Spinal cord (tissue), 10 donors: ENCODE results near the gene PRKN. TPM values are rescaled to one million over a fixed set of nuclear protein-coding genes. Genes with fewer than 3 reads are reported as not detected.

Source experiments
- DNase-seq, 6 donors: peaks; one replicate each; pipeline versions ENCODE4 v3.0.0 to v3.0.0-alpha.2; 2013 to 2015; ENCODE audit warnings: low spot score in 6 of 6, low read depth in 4 of 6
- H3K27ac ChIP-seq: one replicate; pipeline ENCODE4 v1.5.1; 2013; ENCODE audit warnings: low read depth, low read length, control low read depth
- H3K27me3 ChIP-seq: one replicate; pipeline ENCODE4 v1.6.1; 2013; ENCODE audit warnings: low read length; ENCODE audit not compliant: control insufficient read depth, insufficient read depth
- H3K36me3 ChIP-seq: one replicate; pipeline ENCODE4 v1.6.1; 2013; ENCODE audit warnings: low read length; ENCODE audit not compliant: control insufficient read depth, insufficient read depth
- H3K4me1 ChIP-seq: one replicate; pipeline ENCODE4 v1.6.1; 2013; ENCODE audit warnings: low read length; ENCODE audit not compliant: control insufficient read depth, insufficient read depth
- H3K4me3 ChIP-seq: one replicate; pipeline ENCODE4 v1.5.1; 2013; ENCODE audit warnings: low read depth, low read length, control low read depth
- H3K9me3 ChIP-seq: one replicate; pipeline ENCODE4 v1.6.1; 2013; ENCODE audit warnings: low read length; ENCODE audit not compliant: control insufficient read depth, insufficient read depth
- WGBS: methylation state at CpG from one replicate; pipeline ENCODE4 v1.1.5; 2013; ENCODE audit warnings: missing lambda C conversion rate; ENCODE audit not compliant: insufficient coverage; 5-methylcytosine and 5-hydroxymethylcytosine counted together
- polyA plus RNA-seq, 2 donors: library from polyadenylated mRNA; unstranded; fragments of 120-200 nt; gene quantifications; one replicate each; pipeline ENCODE4 v1.2.1, GENCODE V29; 2013; ENCODE audit not compliant: insufficient read length in 2 of 2
- total RNA-seq, 2 donors: library from RNA; depleted of rRNA in 1 of 2; stranded (reverse); fragments of 120-200 nt in 1 of 2; fragments of >200 nt in 1 of 2; gene quantifications; one replicate each; pipeline versions ENCODE4 v1.2.3 to v1.2.4, GENCODE V29; 2013 to 2014
- donor health status: healthy.

PRKN gene
- total and polyA plus RNA-seq, 4 donors, result 7.4 to 9.5 (median 8.4) TPM

DNA sequence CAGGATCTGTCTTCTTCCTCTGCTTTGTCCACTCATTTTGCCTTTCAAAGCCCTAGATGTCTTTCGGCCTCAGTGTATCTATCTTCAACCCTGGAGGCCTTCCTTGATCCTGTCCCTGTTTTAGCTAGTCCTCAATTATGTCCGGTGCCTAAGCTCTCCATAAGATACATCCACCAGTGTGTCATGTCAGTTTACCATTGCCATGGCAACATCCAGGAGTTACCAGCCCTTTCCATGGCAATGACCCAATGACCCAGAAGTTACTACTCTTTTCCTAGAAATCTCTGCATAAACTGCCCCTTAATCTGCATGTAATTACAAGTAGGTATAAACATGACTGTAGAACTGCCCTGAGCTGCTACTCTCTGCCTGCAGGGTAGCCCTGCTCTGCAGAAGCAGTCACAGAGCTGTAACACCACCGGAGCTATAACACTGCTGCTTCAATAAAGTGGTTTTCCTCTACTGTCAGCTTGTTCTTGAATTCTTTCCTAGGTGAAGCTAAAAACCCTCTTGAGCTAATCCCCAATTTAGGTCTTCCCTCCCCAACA is 741.6 kb downstream of the PRKN start:
- H3K27me3 ChIP-seq, result no peaks in the 10 kb centered on the region
- H3K9me3 ChIP-seq, result peaks cover 3% of the 10 kb centered on the region
- H3K4me1 ChIP-seq, result no peaks in the 10 kb centered on the region
- H3K27ac ChIP-seq, result no peak overlapping the region
- DNase-seq, result no peak
- no peaks in the 10 kb centered on the region for H3K36me3 ChIP-seq
- H3K4me3 ChIP-seq, result no peak overlapping the region
- 58% methylated on average over 3 of the region's 3 CpGs for WGBS

DNA sequence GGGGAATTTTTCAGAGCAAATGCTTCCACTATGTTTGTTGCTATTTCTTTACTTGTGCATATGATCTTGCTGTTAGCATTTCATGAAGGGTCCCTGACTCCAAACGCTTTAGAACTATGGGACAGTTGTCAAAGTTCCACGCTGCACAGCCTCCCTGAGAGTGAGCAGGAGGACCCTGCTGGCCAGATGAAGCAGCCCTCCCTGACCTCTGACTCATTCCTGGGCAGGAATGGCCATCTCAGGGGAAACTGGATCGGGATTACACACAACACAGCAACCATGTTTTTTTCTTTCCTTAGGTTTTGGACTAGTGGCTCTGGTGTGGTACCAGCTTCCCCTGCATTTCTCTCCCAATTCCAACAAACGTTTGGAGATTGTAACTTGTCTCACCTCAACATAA is 742.9 kb downstream of the PRKN start:
- H3K27ac ChIP-seq, result no peak overlapping the region
- H3K4me1 ChIP-seq, result no peaks in the 10 kb centered on the region
- H3K4me3 ChIP-seq, result no peak overlapping the region
- 66% methylated on average over 4 of the region's 4 CpGs for WGBS
- H3K27me3 ChIP-seq, result no peaks in the 10 kb centered on the region
- DNase-seq, result no peak
- no peaks in the 10 kb centered on the region for H3K36me3 ChIP-seq
- no peaks in the 10 kb centered on the region for H3K9me3 ChIP-seq

DNA sequence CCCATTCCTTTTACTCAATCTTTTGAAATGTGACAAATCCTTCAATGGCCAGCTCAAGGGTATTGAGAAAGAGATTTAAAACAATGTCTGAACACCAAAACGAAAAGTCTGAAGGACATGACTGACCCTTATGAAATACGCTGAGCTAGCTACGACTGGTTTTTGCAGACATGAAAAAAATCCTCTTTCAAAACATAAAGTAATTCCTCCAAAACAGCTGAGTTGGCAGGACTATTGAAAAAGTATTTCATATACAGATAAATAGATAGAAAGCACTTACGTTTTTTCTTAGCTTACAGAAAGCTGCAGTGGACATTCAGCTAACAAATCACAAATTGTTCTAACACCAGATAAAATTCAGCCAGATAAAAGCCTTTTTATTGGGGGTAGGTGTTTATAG is 751.0 kb downstream of the PRKN start:
- Histone ChIP-seq H3K4me3 (no peak overlapping the region), H3K27ac (no peak overlapping the region), H3K9me3 (no peaks in the 10 kb centered on the region), H3K27me3 (no peaks in the 10 kb centered on the region), H3K36me3 (no peaks in the 10 kb centered on the region), H3K4me1 (no peaks in the 10 kb centered on the region)
- WGBS, result no CpG with 5 or more reads among the region's 4 CpGs
- DNase-seq, result no peak

DNA sequence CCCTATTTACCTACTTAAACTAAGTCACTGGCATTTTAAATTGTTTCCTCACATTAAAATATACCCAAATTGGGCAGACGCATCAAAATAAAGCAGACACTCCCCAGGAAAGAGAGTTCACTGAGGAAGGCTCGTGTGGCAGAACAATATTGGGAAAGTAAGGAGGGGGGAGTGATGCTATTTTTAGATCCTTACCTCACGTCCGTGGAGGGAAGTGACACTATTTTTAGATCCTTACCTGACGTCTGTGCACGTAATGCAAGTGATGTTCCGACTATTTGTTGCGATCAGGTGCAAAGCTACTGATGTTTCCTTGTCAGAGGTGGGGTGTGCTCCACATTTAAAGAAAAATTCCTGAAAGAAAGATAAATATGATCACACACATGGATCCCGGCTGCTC is 754.5 kb downstream of the PRKN start:
- DNase-seq, result no peak
- Histone ChIP-seq H3K4me3 (no peak overlapping the region), H3K9me3 (no peaks in the 10 kb centered on the region), H3K27me3 (no peaks in the 10 kb centered on the region), H3K36me3 (no peaks in the 10 kb centered on the region), H3K4me1 (no peaks in the 10 kb centered on the region), H3K27ac (no peak overlapping the region)
- WGBS, result 87% methylated on average over 4 of the region's 9 CpGs

DNA sequence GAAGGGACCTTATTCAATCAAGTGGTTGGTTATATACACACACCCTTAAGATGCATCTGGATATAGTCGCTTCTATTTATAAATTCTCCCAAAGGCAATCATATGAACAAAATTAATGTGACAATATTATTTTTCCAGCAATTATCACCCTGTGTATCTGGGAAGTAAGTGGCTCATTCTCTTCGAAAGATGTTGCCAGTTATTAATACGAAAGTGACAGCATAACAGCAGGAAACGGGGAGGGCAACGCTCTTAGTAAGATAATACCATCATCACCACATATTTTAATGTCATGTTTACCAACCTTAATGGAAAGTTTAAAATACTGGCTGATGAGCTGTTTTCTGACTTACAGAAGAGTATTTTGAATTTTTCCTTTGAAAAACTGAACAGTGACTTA is 756.5 kb downstream of the PRKN start:
- Histone ChIP-seq H3K27ac (no peak overlapping the region), H3K27me3 (no peaks in the 10 kb centered on the region), H3K4me1 (no peaks in the 10 kb centered on the region), H3K36me3 (no peaks in the 10 kb centered on the region), H3K9me3 (no peaks in the 10 kb centered on the region), H3K4me3 (no peak overlapping the region)
- no CpG with 5 or more reads among the region's 5 CpGs for WGBS
- peak in 1 of 6 donors; percentile 61 for DNase-seq

DNA sequence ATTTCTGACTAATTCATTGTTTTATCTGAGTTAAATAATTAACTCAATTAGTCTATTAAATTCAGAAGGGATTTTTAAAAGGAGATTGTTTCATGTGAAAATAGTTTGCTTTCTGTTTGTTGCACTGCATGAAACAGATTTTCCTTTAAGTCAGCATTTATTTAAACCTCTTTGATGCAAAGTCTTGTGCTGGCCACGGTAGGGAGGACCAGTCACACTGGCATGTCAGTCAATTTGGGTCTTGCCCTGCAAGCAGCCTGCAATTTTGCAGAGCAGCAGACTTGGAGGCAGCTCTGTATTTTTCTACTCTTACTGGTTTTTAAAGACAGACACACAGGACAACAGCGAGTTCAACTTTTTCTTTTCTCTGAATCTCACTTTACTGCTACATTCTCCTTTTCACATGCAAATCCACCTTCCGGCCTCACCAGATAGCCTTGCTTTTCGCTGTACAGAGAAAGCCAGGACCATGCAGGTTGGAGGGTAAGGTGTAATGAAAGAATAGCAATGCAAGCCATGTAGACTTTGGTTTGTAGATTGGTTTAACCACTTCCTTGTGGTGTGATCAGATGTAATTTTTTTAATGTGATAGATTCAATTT is 763.8 kb downstream of the PRKN start:
- H3K36me3 ChIP-seq, result no peaks in the 10 kb centered on the region
- H3K27ac ChIP-seq, result no peak overlapping the region
- no peaks in the 10 kb centered on the region for H3K4me1 ChIP-seq
- DNase-seq, result no peak
- 10% methylated on average over 2 of the region's 4 CpGs for WGBS
- no peak overlapping the region for H3K4me3 ChIP-seq
- H3K9me3 ChIP-seq, result no peaks in the 10 kb centered on the region
- H3K27me3 ChIP-seq, result no peaks in the 10 kb centered on the region

DNA sequence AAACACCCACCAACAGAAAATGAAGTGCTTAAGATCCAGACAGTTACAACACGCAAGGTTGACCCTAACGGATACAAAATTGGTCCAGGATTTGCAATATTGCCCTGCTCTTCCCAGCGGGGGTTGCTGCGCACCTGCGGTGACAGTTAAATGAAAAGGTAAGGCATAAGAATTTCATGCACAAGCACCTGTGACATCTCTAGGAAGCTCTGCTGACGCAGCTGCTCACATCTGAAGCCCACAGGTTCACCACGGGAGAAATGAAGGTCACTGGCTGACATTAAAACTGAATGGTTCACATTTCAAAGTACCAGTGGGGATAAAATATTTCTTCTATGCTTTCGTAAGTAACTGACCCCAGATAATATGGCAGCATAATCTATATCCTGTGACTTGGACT is 764.4 kb downstream of the PRKN start:
- Histone ChIP-seq H3K36me3 (no peaks in the 10 kb centered on the region), H3K9me3 (no peaks in the 10 kb centered on the region), H3K27me3 (no peaks in the 10 kb centered on the region), H3K4me3 (no peak overlapping the region), H3K4me1 (no peaks in the 10 kb centered on the region), H3K27ac (no peak overlapping the region)
- WGBS, result 80% methylated on average over 6 of the region's 8 CpGs
- DNase-seq, result peak in 1 of 6 donors; percentile 36

DNA sequence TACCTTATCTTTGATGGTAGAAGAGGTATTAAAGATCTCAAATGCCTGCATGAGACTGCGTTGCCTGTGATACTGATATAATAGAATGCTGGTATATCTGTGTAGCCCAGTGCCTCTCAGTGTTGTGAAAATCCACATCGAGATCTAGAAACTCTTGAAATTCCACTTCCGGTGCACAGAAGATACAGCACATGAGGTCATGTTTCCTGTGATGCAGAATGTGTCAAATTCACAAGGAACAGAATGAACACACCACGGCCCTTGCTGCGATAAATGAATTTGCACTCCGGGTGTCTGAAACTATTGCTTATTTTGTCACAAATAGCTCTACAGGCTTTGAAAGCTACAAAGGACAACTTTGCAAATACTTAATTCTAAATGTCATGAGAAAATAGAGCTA is 765.8 kb downstream of the PRKN start:
- 71% methylated on average over 1 of the region's 6 CpGs for WGBS
- no peak for DNase-seq
- Histone ChIP-seq H3K9me3 (no peaks in the 10 kb centered on the region), H3K27me3 (no peaks in the 10 kb centered on the region), H3K36me3 (no peaks in the 10 kb centered on the region), H3K4me3 (no peak overlapping the region), H3K27ac (no peak overlapping the region), H3K4me1 (no peaks in the 10 kb centered on the region)

DNA sequence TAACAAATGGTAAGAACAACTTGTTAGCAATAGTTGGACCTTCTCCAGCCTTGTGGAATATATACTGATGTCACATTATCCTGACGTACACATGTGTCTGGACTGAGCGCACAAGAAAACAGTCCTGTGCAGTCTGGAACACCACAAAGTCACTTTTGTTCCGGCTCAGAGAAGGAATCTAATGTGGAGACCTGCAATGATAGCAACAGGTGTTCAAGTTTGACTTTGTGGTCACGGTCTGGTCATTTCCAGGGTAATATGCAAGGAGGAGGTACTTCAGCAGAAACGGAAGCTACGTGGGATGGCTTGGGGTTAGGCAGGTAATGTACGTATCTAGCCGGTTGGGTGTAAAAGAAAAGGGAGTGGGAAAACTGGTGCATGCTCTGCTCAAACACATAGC is 766.5 kb downstream of the PRKN start:
- no peaks in the 10 kb centered on the region for H3K4me1 ChIP-seq
- WGBS, result 95% methylated on average over 4 of the region's 8 CpGs
- no peaks in the 10 kb centered on the region for H3K36me3 ChIP-seq
- no peaks in the 10 kb centered on the region for H3K27me3 ChIP-seq
- no peak overlapping the region for H3K4me3 ChIP-seq
- no peak for DNase-seq
- no peak overlapping the region for H3K27ac ChIP-seq
- H3K9me3 ChIP-seq, result no peaks in the 10 kb centered on the region

DNA sequence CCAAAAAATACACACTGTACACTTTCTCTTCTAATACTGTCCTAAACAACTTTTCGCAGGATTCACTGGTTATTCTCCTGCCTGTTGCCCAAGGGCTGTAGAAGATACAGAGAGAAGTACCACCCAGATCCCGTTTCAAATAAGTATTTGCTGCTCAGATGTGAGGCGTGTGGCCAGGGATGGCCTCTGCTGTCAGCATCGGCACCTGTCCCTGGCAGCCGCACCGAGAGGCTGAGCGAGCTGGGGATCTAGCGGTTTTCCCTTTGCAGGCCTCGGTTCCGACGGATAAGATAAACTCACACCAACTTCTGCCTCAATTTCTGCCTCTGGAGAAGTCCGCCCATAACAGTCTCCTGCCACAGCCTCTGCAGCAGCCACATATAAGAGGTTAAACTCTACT is 768.5 kb downstream of the PRKN start:
- DNase-seq, result no peak
- no peak overlapping the region for H3K4me3 ChIP-seq
- no peaks in the 10 kb centered on the region for H3K27me3 ChIP-seq
- no peak overlapping the region for H3K27ac ChIP-seq
- H3K36me3 ChIP-seq, result no peaks in the 10 kb centered on the region
- no peaks in the 10 kb centered on the region for H3K9me3 ChIP-seq
- no peaks in the 10 kb centered on the region for H3K4me1 ChIP-seq
- WGBS, result 92% methylated on average over 10 of the region's 12 CpGs
